HG03575 (cell line): Measurements from ENCODE around the gene PADI3.
"Not testable (repeated sequence)": the region's sequence is repeated elsewhere in the genome, so short reads cannot be mapped to it uniquely, and the experiment has no call there.

Experiments
- ATAC-seq: cut with Tn5 transposase; IDR thresholded peaks from one replicate; pipeline ENCODE4 v1.9.1; 2021; ENCODE audit not compliant: unreplicated experiment, insufficient number of reproducible peaks, low FRiP score; ENCODE audit errors: extremely low read depth

The PADI3 gene

DNA sequence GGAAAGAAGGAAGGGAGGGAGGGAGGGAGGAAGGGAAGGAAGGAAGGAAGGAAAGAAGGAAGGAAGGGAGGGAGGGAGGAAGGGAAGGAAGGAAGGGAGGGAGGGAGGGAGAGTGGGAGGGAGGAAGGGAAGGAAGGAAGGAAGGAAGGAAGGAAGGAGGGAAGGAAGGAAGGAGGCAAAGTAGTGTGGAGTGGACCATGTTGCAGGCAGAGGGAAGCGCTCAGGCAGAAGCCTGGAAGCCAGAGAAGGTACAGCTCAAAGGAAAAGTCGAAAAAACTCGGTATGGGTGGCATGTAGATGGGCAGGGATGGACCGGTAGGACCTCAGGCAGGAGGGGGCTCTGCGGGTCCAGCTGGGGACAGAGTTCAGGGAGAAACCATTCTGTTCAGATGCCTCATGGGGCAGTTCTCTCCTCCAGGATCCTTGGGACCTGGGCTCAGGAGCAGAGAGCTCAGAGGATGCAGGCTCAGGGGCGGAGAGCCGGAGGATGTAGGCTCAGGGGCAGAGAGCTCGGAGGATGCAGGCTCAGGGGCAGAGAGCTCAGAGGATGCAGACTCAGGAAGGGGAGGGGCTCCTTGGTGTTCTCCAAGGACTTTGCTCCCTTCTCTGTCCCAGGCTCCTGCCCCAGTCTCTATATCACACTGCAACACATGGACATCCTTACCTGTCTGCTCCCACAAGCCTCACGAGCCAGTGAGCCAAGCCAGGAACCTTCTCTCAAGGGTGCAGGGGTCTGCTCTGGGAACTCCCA, 13.6 kb upstream of the PADI3 start:
- no peak for ATAC-seq

DNA sequence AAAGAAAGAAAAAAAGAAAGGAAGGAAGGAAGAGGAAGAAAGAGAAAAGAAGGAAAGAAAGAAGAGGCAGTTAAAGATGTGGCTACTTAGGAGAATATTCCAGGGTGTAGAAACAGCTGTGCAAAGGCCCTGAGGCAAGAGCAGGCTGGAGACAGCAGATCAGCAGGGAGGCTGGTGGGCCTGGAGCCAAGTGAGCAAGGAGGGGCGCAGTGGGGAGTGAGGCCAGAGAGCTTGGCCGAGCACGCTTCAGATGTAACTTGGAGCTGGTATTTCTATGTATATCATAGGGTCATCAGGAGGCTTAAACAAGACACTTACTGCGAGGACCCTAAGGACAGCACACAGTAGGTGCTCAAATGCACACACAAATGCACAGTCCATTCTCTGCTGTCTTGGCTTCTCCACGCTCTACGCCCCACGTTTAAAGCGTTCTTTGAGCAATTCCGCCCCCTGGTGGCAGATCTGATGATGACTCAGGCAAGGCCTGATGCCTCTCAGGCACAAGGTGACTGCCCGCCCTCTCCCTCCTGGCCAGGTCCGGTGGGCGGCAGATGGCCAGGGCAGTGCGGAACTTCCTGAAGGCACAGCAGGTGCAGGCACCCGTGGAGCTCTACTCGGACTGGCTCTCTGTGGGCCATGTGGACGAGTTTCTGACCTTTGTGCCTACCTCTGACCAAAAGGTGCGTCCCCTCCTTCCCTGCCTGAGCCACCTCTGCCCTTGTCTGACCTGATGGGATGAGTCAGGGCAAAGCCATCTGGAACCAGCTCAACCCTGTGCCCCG, 11.9 kb upstream of the PADI3 start:
- ATAC-seq: no peak

DNA sequence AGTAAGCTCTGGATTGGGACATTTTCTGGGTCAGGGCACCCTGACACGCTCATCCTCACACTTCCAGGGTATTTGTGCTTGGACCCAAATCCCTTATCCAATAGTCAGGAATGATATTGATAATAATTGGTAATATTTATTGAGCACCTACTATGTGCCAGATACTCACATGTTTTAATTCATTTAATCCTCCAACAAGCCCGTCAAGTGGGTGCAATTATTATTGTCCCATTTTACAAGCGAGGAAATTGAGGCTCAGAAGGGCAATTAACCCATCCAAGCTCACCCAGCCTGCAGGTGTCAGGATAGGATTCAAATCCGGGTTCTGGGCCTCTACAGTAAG, 11.4 kb upstream of the PADI3 start:
- no peak for ATAC-seq

DNA sequence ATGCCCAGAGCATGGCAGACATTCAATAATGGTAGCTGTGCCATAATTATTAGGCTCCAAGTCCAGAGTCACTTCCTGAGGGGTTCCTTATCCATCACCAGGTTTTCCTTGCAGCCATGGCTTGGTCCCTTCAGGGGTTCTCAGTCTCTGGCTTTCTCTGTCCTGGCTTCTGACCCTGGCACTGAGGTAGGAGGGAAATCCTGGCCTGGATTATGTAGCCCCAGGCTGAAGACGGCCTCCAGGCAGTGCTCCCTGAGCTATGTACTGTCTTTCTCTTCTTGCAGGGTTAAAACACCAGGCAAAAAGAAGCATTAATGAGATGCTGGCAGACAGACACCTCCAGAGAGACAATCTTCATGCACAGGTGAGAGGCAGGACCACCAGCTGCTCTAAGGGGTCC, 9.5 kb upstream of the PADI3 start:
- no peak for ATAC-seq

DNA sequence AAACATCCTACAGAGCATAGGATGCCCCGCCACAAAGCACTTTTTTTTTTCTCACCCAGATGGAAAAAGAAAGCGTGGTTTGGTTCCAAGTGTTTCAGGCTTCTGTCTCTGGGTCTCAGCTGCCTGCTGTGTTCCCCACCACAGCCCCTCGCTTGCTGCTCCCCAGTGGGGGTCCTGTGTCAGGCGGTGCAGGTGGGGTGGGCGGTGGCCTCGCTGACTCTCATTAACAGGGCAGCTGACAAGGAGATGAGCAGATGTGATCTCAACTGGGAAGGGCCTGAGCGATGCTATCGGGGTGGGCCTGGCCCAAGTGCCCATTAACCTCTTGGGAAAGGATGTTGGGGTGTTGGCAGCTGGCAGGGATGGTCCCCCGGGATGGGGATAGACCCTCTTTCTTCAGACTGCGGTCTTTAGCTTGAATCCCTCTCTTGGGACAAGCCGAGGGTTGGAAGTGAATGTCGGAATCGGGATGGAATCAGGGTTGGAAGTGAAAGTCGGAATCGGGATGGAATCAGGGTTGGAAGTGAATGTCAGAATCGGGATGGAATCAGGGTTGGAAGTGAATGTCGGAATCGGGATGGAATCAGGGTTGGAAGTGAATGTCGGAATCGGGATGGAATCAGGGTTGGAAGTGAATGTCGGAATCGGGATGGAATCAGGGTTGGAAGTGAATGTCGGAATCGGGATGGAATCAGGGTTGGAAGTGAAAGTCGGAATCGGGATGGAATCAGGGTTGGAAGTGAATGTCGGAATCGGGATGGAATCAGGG, 7.7 kb upstream of the PADI3 start:
- not testable (repeated sequence) for ATAC-seq

DNA sequence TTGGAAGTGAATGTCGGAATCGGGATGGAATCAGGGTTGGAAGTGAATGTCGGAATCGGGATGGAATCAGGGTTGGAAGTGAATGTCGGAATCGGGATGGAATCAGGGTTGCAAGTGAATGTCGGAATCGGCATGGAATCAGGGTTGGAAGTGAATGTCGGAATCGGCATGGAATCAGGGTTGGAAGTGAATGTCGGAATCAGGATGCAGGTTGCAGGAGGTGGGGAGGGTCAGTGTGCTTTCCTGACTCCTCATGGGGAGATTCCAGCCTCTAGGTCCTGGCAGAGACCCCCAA, 7.2 kb upstream of the PADI3 start:
- ATAC-seq: not testable (repeated sequence)

DNA sequence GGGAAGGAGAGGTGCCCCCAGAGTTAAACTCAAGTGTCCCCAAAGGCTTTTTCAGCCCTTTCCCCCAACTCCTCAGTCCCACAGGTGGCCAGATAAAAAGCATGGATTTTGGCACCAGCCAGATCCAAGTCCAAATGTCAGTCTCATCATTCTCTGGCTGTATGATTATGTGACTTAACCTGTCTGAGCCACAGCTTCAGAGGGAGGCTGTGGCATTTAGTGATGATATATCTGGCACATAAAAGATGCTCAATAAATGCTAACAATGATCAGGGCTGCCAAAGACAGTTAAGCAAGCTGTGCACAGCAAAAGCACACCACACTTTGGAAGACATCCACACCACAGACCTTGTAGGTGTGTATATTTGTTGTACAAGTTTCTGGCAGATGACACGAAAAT, 5.6 kb upstream of the PADI3 start:
- ATAC-seq: no peak

DNA sequence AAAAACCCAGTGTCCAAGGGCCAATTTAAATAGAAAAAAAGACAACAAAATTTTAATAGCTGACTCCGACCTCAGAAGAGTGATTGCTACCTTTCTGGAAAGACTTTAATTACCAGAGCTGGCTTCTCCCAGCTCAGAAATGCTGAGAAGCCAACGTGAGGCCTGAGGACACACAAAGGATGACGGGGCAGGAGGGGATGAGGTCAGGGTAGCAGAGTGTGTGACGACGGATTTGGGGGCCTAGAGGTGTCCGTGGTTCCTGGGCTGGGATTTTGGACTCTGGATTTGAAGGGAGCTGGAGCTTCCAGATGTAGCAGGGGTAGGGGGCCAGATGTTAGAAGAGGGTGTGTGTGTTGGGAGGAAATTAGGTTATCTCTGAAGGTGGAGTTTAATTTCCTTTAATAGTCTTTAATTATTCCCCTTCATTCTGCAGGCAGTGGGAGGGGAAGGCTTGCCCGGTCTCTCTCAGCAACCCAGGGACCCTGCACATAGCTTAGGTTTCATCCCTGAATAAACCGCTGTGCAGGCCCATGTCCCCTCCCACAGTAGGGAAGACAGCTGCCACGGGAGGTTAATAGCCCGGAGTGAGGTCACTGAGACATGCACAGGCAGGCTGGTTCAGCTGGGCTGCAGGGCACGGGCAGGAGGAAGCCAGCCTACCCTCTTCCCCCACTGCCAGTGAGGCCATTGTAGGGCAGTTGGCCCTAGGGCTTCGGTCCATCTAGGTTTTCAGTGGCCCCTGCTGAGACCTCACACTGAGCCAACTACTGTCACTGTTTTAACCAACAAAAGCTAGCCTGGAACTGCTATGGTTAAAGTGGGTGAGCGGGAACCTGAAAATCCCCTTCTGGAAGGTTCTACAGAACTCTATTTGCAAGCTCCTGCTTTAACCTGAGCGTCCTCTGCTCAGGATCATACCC, 3.8 kb upstream of the PADI3 start:
- no peak for ATAC-seq

DNA sequence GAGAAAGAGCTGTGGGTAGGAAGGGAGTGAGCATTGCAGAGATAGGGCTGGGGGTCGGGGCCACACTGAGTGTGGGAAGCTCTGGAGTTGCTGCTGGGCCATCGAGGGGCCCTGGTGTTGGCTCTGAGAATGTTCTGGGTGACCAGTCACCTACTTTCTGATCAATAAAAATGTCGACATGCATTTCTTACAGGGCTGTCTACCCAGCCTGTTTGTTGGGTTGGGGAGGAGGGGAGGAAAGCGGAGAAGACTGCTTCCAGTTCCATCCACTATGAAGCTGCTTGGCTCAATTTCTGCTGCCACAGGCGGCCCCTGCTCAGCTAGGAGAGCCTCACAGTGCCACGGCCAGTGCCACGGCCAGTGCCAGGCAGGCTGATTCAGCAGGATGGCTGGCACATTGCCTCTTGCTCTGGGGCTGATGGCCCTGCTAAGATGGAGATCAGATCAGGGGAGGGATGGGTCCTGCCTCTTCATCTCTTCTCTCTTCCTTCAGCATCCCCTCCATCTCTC, 3.0 kb upstream of the PADI3 start:
- no peak for ATAC-seq

DNA sequence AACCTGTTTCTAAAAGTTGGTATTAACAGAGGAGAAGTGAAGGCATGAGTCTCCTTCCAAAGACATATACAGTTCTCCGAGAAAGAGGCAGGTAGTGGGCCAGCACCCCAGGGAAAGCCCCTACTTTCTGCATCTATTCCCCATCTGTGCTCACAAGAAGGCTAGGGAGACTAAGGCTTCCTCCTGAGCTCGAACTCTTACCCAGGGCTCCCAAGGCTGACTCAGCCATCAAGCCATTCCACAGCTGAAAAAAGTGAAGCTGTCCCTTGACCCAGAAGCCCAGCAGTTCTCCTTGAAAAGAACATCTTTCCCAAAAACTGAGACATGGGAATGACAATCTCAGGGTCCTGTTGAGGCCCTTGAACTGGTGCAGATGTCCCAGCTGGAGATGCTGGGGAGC, 1.9 kb upstream of the PADI3 start:
- no peak for ATAC-seq

DNA sequence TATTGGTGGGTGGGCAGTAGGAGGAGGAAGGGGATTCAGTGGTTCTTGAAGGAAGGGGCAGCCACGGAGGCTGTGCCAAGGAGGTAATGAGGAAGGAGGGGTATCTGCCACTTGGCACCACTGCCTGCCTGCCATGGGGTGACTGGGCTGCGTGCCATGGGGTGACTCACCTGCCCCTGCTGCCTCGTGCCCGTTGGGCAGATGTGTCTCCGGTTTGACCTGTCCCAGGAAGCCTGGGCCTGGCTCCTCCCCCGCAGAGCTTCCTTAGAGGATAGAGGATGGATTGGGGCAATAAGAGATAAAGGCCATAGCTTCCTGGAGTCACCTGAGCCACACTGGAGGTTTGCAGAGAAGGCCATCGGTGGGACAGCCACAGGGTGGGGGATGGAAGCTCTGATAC, 1.7 kb downstream of the PADI3 start:
- ATAC-seq: no peak

DNA sequence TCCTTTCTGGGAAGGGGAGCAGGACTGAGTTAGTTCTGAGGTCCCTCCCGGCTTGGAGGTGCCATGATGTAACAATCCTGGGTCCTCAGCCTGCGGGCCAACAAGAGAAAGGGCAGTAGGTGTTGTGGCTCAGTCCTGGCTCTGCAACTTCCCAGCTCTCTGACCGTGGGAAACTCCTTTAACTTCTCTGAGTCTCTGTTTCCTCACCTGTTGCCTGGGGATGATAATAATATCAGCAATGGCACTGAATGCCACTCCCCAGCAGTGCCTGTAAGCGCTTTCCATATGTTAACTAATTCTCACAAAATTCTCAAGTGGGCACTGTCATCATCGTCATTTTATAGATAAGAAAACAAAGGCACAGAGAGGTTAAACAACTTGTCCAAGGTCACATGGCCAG, 2.3 kb downstream of the PADI3 start:
- no peak for ATAC-seq

DNA sequence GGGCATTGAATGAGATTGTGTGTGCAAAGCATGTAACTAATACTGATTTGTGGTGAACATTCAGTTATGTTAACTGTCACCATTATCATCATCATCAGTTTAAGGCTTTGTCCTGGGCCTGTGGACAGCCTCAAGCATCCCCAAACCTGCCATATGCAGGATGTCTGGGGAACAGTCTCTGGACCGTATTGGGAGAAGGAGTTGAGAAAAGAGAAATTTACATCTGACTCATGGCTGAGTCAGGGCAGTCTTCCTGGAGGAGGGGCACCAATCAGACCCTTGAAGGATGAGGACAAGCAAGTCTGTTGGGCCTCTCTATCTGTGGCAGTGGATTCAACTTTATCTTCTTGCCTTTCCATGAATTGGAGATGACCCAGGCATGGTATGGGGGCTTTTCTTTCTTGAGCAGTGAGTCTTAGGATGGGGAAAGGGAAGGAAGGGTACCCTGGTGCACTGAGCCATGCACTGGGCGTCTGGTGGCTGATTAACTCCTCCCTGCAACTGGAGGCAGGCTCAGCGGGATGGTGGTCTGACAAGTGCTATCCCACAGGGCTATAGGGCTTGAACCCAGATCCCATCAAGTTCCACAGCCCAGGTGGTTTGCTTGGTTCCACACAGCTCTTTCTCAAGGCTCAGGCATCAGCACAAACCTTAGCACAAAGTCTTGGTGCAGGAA, 2.9 kb downstream of the PADI3 start:
- ATAC-seq: no peak

DNA sequence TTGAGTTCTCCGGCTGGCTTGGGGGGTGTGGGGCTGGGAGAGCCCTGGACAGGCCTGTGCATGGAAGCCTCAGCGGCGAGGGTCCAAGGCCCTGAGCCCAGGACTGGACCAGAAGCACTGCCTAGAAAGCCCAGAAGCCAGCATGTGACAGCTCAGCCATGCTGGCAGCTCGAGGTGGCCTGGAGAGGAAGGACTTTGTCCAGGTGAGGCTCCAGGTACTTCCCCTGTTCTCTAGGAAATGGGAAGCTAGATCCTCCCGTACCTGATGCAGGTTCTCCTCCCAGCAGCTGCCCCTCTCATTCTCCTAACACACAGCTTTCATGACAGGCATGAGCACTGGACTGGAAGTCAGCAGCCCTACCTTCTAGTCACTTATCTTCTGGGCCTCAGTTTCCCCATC, 6.4 kb downstream of the PADI3 start:
- ATAC-seq: no peak

DNA sequence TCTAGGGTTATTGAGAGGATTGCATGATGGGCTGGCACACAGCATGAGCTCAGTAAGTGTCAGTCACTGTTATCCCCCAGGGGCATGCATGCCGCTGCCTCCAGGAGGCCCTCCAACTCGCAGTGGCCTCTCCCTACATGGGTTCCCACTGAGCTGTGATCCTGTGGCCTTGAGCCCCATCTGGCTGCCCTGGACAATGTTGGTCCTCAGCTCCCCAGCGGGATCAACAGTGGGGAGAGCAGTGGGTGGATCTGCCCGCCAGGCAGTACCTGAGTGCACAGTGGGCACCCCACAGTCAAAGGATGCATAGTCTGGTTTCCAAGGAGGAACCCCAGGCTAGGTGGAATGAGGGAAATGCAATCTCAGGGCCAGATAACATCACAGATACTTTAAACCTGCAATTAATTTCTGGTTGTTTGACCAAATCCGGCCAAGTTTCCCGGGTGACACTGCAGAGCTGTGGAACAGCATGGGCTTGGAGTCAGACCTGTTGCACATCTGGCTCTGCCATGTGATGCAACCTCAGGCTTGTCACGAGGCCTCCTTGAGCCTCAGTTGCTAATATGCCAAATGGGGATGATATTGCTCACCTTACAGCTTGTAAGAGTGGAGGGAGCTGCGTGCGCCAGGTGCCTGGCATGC, 9.3 kb downstream of the PADI3 start:
- ATAC-seq: no peak

DNA sequence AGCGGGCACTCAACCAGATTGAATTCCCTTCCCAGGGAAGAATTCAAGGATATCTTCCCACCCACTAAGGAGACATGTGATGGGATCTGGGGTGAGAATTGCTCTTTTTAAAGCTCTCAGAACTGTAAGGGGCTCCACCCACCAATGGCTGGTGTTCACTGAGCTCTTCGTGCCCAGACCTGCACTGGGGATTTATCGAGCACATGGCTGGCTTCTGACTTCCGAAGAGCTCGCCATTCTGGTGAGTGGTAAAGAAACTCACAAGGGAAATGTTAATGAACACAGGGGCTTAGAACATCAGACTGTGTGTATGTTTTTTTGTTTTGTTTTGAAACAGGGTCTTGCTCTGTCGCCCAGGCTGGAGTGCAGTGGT, 9.8 kb downstream of the PADI3 start:
- ATAC-seq: no peak

DNA sequence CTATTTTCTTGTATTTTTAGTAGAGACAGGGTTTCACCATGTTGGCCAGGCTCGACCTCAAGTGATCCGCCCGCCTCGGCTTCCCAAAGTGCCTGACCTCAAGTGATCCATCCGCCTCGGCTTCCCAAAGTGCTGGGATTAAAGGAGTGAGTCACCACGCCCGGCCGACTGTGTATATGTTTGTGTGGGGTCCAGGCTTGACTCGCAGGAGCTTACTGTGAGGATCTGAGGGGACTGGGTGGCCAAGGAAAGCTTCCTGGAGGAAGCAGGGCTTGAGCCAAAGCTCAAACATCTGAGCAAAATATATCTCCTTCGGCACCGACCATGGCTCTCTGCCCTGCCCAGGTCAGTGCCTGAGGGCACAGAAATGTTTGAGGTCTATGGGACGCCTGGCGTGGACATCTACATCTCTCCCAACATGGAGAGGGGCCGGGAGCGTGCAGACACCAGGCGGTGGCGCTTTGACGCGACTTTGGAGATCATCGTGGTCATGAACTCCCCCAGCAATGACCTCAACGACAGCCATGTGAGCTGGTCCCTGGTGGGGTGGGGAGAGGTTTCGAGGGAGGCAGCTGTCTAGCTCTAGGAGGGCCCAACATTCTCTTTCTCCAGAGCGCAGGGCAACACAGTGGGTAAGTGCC, 10.5 kb downstream of the PADI3 start:
- ATAC-seq: no peak

DNA sequence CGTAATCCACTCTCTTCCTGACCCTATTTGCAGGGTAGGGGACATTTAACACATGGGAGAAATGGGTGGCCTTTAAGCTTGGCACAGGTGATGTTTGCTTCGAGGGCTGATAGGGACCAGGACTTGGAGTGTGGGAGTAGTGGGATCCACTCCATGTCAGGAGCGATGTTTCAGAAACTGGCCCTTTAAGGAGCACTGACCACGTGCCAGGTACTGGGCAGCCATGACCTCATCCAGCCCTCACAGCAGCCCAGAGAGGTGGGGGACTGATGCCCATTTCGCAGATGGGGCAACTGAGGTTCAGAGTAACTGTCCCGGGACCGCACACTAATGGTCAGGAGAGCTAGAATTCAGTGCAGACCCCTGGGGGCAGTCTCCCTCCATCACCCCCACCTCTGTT, 11.4 kb downstream of the PADI3 start:
- ATAC-seq: no peak
